Cardiac muscle cell (in vitro differentiated cells and primary cell): Measurements from ENCODE around the gene JARID2. TPM values are rescaled to one million over a fixed set of nuclear protein-coding genes. Genes with fewer than 3 reads are reported as not detected.

Experiments used
- DNase-seq, 2 donors: peaks; one replicate each; pipeline versions ENCODE4 v3.0.0 to v3.0.0-alpha.2; 2010 to 2017; ENCODE audit warnings: low read depth in 1 of 2, low spot score in 1 of 2
- H3K27ac ChIP-seq: fragments of 200-600 bp; sonication (generic); 2 replicates; pipeline ENCODE4 v1.5.1; 2016
- H3K27me3 ChIP-seq: fragments of 200-600 bp; sonication (generic); 2 replicates; pipeline ENCODE4 v1.6.0; 2016; ENCODE audit warnings: control low read depth
- H3K36me3 ChIP-seq: fragments of 200-600 bp; sonication (generic); 2 replicates; pipeline ENCODE4 v1.5.1; 2016; ENCODE audit warnings: control low read depth
- H3K4me1 ChIP-seq: fragments of 200-600 bp; sonication (generic); 2 replicates; pipeline ENCODE4 v1.8.1; 2017; ENCODE audit warnings: low read depth, mild to moderate bottlenecking, mixed run types
- H3K4me3 ChIP-seq: fragments of 200-600 bp; sonication (generic); 2 replicates; pipeline ENCODE4 v1.5.1; 2016; ENCODE audit warnings: mild to moderate bottlenecking
- H3K9me3 ChIP-seq: fragments of 200-600 bp; sonication (generic); 2 replicates; pipeline ENCODE4 v1.5.1; 2017; ENCODE audit warnings: low read depth, mild to moderate bottlenecking, control low read depth
- polyA plus RNA-seq: library from polyadenylated mRNA; unstranded; fragments of >200 nt; fragmentation: Nextera tagmentation; extraction: Ambion mirVana; gene quantifications from 2 replicates; pipeline ENCODE4 v1.2.1, GENCODE V29; 2016
- total RNA-seq: library from RNA; depleted of rRNA; stranded (reverse); fragments of >200 nt; gene quantifications from 2 replicates; pipeline ENCODE4 v1.2.3, GENCODE V29; 2016
- TF ChIP-seq, protein P1 (sequence below): IDR thresholded peaks from 2 replicates; pipeline ENCODE4 v1.5.1; 2012; ENCODE audit warnings: low read depth, mild to moderate bottlenecking, low read length

Gene JARID2
- total and polyA plus RNA-seq, 2 experiments from 2014 or later, result 9.7 to 26.4 TPM

DNA sequence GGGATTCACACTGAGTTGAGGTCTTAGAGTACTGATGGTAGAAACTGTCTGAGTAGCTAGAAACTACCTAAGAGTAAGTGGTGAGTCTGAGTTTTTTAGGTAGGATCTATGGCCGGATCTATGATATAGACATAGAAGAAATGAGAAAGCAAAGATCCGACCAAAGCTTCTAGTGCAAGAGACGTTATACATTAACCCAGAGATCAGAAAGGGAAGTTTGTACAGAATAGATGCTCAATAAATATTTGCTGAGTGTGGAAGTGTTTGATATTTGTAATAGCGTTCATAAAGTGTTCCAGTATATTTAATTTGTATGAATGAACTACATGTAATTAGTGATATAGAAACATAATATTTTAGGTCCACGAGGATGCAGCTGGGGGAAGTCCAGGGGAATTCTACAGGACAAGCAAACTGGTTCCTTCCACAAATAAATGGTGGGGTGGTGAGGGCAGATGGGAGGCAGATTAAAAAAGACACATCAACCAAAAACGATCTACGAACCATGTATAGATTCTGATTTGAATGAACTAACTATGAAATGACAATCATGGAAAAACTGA, 31.9 kb upstream of the JARID2 start:
- Histone ChIP-seq H3K36me3 (no peaks in the 10 kb centered on the region), H3K4me1 (no peaks in the 10 kb centered on the region), H3K9me3 (no peaks in the 10 kb centered on the region), H3K4me3 (no peak overlapping the region), H3K27ac (no peak overlapping the region), H3K27me3 (no peaks in the 10 kb centered on the region)
- TF ChIP-seq, protein P1, sequence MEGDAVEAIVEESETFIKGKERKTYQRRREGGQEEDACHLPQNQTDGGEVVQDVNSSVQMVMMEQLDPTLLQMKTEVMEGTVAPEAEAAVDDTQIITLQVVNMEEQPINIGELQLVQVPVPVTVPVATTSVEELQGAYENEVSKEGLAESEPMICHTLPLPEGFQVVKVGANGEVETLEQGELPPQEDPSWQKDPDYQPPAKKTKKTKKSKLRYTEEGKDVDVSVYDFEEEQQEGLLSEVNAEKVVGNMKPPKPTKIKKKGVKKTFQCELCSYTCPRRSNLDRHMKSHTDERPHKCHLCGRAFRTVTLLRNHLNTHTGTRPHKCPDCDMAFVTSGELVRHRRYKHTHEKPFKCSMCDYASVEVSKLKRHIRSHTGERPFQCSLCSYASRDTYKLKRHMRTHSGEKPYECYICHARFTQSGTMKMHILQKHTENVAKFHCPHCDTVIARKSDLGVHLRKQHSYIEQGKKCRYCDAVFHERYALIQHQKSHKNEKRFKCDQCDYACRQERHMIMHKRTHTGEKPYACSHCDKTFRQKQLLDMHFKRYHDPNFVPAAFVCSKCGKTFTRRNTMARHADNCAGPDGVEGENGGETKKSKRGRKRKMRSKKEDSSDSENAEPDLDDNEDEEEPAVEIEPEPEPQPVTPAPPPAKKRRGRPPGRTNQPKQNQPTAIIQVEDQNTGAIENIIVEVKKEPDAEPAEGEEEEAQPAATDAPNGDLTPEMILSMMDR, result no peak
- DNase-seq, result no peak

DNA sequence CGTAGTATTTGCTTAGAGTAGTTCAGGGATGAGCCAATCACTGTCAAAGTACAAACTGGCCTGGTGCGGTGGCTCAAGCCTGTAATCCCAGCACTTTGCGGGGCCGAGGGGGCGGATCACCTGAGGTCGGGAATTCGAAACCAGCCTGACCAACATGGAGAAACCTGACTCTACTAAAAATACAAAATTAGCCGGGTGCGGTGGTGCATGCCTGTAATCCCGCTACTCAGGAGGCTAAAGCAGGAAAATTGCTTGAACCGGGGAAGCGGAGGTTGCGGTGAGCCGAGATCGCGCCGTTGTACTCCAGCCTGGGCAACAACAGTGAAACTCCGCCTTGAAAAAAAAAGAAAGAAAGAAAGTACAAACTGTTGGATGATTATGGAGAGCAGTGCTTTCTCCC, 27.5 kb upstream of the JARID2 start:
- DNase-seq, result no peak
- TF ChIP-seq, protein P1, result no peak
- Histone ChIP-seq H3K27me3 (no peaks in the 10 kb centered on the region), H3K4me3 (no peak overlapping the region), H3K36me3 (no peaks in the 10 kb centered on the region), H3K27ac (no peak overlapping the region), H3K9me3 (no peaks in the 10 kb centered on the region), H3K4me1 (peaks cover 9% of the 10 kb centered on the region)

DNA sequence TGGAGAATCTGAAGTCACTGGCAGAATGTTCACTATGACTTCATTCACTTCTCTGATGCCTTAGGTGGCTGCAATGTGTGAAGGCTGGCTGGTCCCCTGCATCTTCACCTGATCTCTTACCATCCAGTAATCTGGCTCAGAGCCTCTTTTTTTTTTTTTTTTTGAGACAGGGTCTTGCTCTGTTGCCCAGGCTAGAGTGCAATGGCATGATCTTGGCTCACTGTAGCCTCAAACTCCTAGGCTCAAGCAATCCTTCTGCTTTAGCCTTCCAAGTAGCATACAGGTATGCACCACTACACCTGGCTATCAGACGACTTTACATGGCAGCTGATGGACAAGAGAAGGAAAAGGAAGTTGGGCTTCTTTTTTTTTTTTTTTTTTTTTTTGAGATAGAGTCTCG, 25.8 kb upstream of the JARID2 start:
- peaks cover 9% of the 10 kb centered on the region for H3K4me1 ChIP-seq
- no peak overlapping the region for H3K4me3 ChIP-seq
- DNase-seq, result no peak
- TF ChIP-seq, protein P1, result no peak
- H3K9me3 ChIP-seq, result no peaks in the 10 kb centered on the region
- H3K27ac ChIP-seq, result no peak overlapping the region
- H3K27me3 ChIP-seq, result no peaks in the 10 kb centered on the region
- no peaks in the 10 kb centered on the region for H3K36me3 ChIP-seq

DNA sequence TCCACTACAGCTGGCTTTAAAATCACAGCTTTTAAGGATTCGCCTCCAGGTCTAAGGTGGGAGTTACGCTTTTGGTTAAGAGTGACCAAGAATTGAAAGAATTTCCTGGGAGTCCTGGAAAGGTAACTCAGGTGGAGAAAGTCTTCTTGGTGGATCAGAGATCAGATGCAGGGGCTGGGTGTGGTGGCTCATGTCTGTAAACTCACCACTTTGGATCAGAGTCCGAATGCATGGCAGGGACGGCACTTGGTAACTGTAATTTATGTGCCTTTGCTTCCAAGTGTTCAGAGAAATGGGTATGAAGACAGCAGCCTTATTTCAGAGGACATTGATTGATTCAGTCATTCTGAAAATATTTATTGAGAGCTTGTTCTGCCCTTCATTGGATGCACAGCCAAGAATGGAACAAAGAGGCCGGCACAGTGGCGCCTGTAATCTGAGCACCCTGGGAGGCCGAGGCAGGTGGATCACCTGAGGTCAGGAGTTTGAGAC, 18.0 kb upstream of the JARID2 start:
- Histone ChIP-seq H3K9me3 (no peaks in the 10 kb centered on the region), H3K4me1 (no peaks in the 10 kb centered on the region), H3K4me3 (no peak overlapping the region), H3K27ac (no peak overlapping the region), H3K36me3 (no peaks in the 10 kb centered on the region), H3K27me3 (no peaks in the 10 kb centered on the region)
- TF ChIP-seq, protein P1, result no peak
- no peak for DNase-seq

DNA sequence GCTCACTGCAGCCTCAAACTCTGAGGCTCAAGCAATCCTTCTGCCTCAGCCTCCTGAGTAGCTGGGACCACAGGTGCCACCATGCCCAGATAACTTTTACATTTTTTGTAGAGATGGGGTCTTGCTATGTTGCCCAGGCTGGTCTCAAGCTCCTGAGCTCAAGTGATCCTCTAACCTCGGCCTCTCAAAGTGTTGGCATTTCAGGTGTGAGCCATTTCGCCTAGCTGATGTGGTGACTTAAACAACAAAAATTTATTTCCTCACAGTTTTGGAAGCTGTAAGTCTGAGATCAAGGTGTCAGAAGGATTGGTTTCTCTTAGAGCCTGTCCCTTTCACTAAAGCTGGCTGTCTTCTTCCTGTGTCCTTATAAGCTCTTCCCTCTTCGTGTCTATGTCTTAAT, 15.0 kb upstream of the JARID2 start:
- no peak for DNase-seq
- Histone ChIP-seq H3K27me3 (no peaks in the 10 kb centered on the region), H3K27ac (no peak overlapping the region), H3K36me3 (no peaks in the 10 kb centered on the region), H3K4me3 (no peak overlapping the region), H3K4me1 (no peaks in the 10 kb centered on the region), H3K9me3 (no peaks in the 10 kb centered on the region)
- TF ChIP-seq, protein P1, result no peak
